Measurements from ENCODE around the gene C3orf70. TPM values are rescaled to one million over a fixed set of nuclear protein-coding genes. Genes with fewer than 3 reads are reported as not detected.

C3orf70 gene
- total RNA-seq, 4 donors from 2014 or later, result 3.6 to 8.5 (median 5.0) TPM

GRCh38 chr3:185051801-185052200 is 101.1 kb downstream of the C3orf70 start:
- WGBS, result 88% methylated on average over 8 of the region's 8 CpGs
- Histone ChIP-seq H3K36me3 (peaks cover 74% of the 10 kb centered on the region), H3K9me3 (peaks cover 9% of the 10 kb centered on the region), H3K27ac (no peak overlapping the region), H3K27me3 (no peaks in the 10 kb centered on the region), H3K4me3 (no peak overlapping the region), H3K4me1 (no peaks in the 10 kb centered on the region)
- no peak for TF ChIP-seq POLR2A (IDR thresholded peaks at IDR 0.05)
- TF ChIP-seq, protein P1, sequence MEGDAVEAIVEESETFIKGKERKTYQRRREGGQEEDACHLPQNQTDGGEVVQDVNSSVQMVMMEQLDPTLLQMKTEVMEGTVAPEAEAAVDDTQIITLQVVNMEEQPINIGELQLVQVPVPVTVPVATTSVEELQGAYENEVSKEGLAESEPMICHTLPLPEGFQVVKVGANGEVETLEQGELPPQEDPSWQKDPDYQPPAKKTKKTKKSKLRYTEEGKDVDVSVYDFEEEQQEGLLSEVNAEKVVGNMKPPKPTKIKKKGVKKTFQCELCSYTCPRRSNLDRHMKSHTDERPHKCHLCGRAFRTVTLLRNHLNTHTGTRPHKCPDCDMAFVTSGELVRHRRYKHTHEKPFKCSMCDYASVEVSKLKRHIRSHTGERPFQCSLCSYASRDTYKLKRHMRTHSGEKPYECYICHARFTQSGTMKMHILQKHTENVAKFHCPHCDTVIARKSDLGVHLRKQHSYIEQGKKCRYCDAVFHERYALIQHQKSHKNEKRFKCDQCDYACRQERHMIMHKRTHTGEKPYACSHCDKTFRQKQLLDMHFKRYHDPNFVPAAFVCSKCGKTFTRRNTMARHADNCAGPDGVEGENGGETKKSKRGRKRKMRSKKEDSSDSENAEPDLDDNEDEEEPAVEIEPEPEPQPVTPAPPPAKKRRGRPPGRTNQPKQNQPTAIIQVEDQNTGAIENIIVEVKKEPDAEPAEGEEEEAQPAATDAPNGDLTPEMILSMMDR (IDR thresholded peaks at IDR 0.05), result no peak
- TF ChIP-seq POLR2AphosphoS5 (IDR thresholded peaks at IDR 0.05), result no peak
- no peak for TF ChIP-seq EP300 (IDR thresholded peaks at IDR 0.05)
- no peak for DNase-seq (ENCODE audit: low spot score in 2 of 2)

- Histone ChIP-seq H3K4me3 (no peak overlapping the region), H3K36me3 (peaks cover 74% of the 10 kb centered on the region), H3K9me3 (no peaks in the 10 kb centered on the region), H3K4me1 (no peaks in the 10 kb centered on the region), H3K27me3 (no peaks in the 10 kb centered on the region), H3K27ac (no peak overlapping the region)
- no peak for DNase-seq (ENCODE audit: low spot score in 2 of 2)
- 99% methylated on average over 4 of the region's 4 CpGs for WGBS
- TF ChIP-seq POLR2A (IDR thresholded peaks at IDR 0.05) (no peak), EP300 (IDR thresholded peaks at IDR 0.05) (no peak), POLR2AphosphoS5 (IDR thresholded peaks at IDR 0.05) (no peak)
- TF ChIP-seq, protein P1 (IDR thresholded peaks at IDR 0.05), result no peak
These were observed 103.2 kb downstream of the C3orf70 start for GRCh38 chr3:185049710-185050109.

DNA sequence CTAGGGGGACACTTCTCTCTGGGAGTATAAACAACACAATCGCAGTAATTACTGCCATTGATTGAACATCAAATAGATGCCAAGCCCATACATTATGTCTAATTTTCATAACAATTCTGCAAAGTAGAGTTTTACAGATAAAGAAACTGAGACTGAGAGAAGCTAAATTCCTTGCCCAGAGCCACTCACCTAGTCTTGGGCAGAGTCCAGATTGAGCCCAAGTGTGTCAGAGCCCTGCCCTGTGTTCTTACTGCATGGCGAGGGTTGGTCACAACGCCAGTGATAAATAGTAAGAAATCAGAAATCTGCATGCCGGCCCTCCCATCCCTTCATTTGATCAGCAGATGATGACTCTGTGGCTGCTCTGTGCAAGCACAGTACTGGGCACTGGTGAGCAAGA is 106.3 kb downstream of the C3orf70 start:
- no peak overlapping the region for H3K27ac ChIP-seq
- 77% methylated on average over 4 of the region's 4 CpGs for WGBS
- TF ChIP-seq POLR2A (IDR thresholded peaks at IDR 0.05), result no peak
- TF ChIP-seq EP300 (IDR thresholded peaks at IDR 0.05), result no peak
- TF ChIP-seq, protein P1 (IDR thresholded peaks at IDR 0.05), result no peak
- no peak for TF ChIP-seq POLR2AphosphoS5 (IDR thresholded peaks at IDR 0.05)
- no peaks in the 10 kb centered on the region for H3K9me3 ChIP-seq
- DNase-seq (ENCODE audit: low spot score in 2 of 2), result no peak
- H3K4me3 ChIP-seq, result no peak overlapping the region
- H3K36me3 ChIP-seq, result peaks cover 43% of the 10 kb centered on the region
- no peaks in the 10 kb centered on the region for H3K4me1 ChIP-seq
- H3K27me3 ChIP-seq, result no peaks in the 10 kb centered on the region

- no peak overlapping the region for H3K27ac ChIP-seq
- DNase-seq (ENCODE audit: low spot score in 2 of 2), result no peak
These were observed 106.7 kb downstream of the C3orf70 start for GRCh38 chr3:185046164-185046515.

GRCh38 chr3:185042312-185043050 is 110.4 kb downstream of the C3orf70 start:
- no peak for DNase-seq (ENCODE audit: low spot score in 2 of 2)
- peaks cover 1% of the 10 kb centered on the region for H3K9me3 ChIP-seq
- no peak for TF ChIP-seq EP300 (IDR thresholded peaks at IDR 0.05)
- TF ChIP-seq POLR2AphosphoS5 (IDR thresholded peaks at IDR 0.05), result no peak
- TF ChIP-seq, protein P1 (IDR thresholded peaks at IDR 0.05), result no peak
- TF ChIP-seq POLR2A (IDR thresholded peaks at IDR 0.05), result no peak
- no peaks in the 10 kb centered on the region for H3K4me1 ChIP-seq
- no peak overlapping the region for H3K4me3 ChIP-seq
- H3K36me3 ChIP-seq, result peaks cover 5% of the 10 kb centered on the region
- H3K27me3 ChIP-seq, result no peaks in the 10 kb centered on the region
- H3K27ac ChIP-seq, result no peak overlapping the region
- 68% methylated on average over 7 of the region's 7 CpGs for WGBS

More at GRCh38 chr3:185046164-185046515, 106.7 kb downstream of the C3orf70 start:
- Histone ChIP-seq H3K27me3 (no peaks in the 10 kb centered on the region), H3K36me3 (peaks cover 38% of the 10 kb centered on the region), H3K9me3 (no peaks in the 10 kb centered on the region), H3K4me3 (no peak overlapping the region), H3K4me1 (no peaks in the 10 kb centered on the region)
- TF ChIP-seq EP300 (IDR thresholded peaks at IDR 0.05) (no peak), POLR2A (IDR thresholded peaks at IDR 0.05) (no peak), POLR2AphosphoS5 (IDR thresholded peaks at IDR 0.05) (no peak)
- TF ChIP-seq, protein P1 (IDR thresholded peaks at IDR 0.05), result no peak
- WGBS, result 43% methylated on average over 1 of the region's 1 CpG

Measured in suprapubic skin (tissue), 4 donors.